Measurements from ENCODE around the gene CSAD. TPM values are rescaled to one million over a fixed set of nuclear protein-coding genes. Genes with fewer than 3 reads are reported as not detected.

Gene CSAD
- total RNA-seq, 1 donor from 2014 or later: 24.3 TPM

DNA sequence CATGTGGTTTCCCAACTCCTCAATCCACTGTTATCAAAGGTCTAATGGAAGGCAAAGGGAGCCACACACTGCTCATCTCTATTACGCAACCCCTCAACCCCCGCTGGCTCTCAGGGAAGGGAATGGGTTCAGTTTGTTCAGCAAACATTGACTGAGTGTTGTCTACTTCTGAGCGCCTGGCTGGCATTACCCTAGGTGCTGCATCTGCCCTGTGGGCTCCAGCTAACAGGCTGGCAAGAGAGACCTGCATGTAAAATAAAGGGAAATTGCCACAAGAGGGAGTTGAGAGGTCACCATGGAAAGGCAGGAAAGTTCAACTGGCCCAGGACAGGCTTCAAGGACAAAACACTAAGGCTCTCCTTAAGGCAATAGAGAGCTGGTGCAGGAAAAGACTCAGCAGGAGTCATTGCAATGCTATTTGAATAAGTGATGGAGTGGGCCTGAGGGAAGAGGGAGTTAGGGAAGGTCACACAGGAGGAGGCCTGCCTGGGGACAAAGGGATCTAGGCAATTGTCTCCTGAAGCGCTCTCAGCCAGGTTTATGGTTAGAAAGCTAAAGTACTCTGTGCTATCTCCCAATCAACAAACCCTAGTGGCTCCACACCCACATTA is 5.7 kb downstream of the CSAD start:
- peaks cover 8% of the 10 kb centered on the region for H3K36me3 Mint-ChIP-seq (ENCODE audit: low read depth)
- no peak overlapping the region for H3K27ac Mint-ChIP-seq (ENCODE audit: unreplicated experiment)
- DNase-seq (ENCODE audit: low spot score): peak; percentile 37
- TF ChIP-seq, protein P1, sequence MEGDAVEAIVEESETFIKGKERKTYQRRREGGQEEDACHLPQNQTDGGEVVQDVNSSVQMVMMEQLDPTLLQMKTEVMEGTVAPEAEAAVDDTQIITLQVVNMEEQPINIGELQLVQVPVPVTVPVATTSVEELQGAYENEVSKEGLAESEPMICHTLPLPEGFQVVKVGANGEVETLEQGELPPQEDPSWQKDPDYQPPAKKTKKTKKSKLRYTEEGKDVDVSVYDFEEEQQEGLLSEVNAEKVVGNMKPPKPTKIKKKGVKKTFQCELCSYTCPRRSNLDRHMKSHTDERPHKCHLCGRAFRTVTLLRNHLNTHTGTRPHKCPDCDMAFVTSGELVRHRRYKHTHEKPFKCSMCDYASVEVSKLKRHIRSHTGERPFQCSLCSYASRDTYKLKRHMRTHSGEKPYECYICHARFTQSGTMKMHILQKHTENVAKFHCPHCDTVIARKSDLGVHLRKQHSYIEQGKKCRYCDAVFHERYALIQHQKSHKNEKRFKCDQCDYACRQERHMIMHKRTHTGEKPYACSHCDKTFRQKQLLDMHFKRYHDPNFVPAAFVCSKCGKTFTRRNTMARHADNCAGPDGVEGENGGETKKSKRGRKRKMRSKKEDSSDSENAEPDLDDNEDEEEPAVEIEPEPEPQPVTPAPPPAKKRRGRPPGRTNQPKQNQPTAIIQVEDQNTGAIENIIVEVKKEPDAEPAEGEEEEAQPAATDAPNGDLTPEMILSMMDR (IDR thresholded peaks at IDR 0.05): peak; percentile 47
- peaks cover 27% of the 10 kb centered on the region for H3K4me1 Mint-ChIP-seq (ENCODE audit: low read depth)
- H3K27me3 Mint-ChIP-seq (ENCODE audit: low read depth): no peaks in the 10 kb centered on the region
- H3K9me3 Mint-ChIP-seq (ENCODE audit: low read depth): no peaks in the 10 kb centered on the region
- H3K4me3 Mint-ChIP-seq (ENCODE audit: unreplicated experiment): no peak overlapping the region

DNA sequence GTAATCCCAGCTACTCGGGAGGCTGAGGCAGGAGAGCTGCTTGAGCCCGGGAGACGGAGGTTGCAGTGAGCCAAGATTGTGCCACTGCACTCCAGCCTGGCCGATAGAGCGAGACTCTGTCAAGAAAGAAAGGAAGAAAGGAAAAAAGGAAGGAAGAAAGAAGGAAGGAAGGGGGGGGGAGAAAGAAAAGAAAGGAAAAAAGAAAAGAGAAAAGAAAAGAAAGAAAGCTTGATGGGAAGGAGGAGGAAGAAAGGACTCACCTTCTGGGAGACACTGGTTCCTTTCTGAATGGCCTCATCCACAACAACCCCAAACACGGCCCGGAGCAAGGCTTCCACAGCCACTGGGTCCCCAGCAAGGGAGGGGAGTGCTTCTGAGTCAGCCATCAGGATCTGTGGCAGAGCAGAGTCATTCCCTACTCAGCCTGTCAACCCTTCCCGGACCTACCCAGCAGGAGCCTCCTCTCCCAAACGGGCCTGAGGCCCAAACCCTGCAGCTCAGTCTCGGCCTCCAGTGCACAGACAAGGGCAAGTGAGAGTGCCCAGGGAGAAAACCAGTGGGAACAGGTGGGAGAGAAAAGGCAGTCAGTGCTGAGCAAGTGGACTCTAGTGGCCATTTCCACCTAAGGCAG is 7.5 kb downstream of the CSAD start:
- TF ChIP-seq, protein P1 (IDR thresholded peaks at IDR 0.05): no peak
- H3K27me3 Mint-ChIP-seq (ENCODE audit: low read depth): no peaks in the 10 kb centered on the region
- peak; percentile 54 for DNase-seq (ENCODE audit: low spot score)
- peaks cover 12% of the 10 kb centered on the region for H3K36me3 Mint-ChIP-seq (ENCODE audit: low read depth)
- H3K4me3 Mint-ChIP-seq (ENCODE audit: unreplicated experiment): no peak overlapping the region
- no peak overlapping the region for H3K27ac Mint-ChIP-seq (ENCODE audit: unreplicated experiment)
- no peaks in the 10 kb centered on the region for H3K9me3 Mint-ChIP-seq (ENCODE audit: low read depth)
- H3K4me1 Mint-ChIP-seq (ENCODE audit: low read depth): peaks cover 15% of the 10 kb centered on the region

DNA sequence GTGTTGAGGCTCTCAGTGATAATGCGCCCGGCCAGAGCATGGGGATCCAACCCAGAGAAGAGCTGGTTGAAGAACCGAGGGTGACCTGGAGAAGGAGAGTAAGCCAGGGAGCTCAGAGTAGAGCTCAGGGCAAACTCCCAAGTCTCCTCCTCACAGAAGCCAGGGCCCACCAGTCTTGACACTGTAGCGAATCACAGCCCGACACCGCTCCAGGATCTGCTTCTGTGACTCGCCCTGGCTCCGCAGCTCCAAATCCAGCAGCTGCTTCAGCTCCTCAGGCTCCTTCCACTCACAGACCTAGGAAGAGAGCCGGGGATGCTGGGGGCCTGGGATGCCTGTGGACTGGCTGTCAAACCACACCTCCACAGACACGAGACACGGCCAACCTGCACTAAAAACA is 8.4 kb downstream of the CSAD start:
- H3K4me1 Mint-ChIP-seq (ENCODE audit: low read depth): peaks cover 15% of the 10 kb centered on the region
- DNase-seq (ENCODE audit: low spot score): peak; percentile 68
- TF ChIP-seq, protein P1 (IDR thresholded peaks at IDR 0.05): no peak
- H3K27ac Mint-ChIP-seq (ENCODE audit: unreplicated experiment): no peak overlapping the region
- peaks cover 14% of the 10 kb centered on the region for H3K36me3 Mint-ChIP-seq (ENCODE audit: low read depth)
- no peaks in the 10 kb centered on the region for H3K27me3 Mint-ChIP-seq (ENCODE audit: low read depth)
- H3K9me3 Mint-ChIP-seq (ENCODE audit: low read depth): no peaks in the 10 kb centered on the region
- H3K4me3 Mint-ChIP-seq (ENCODE audit: unreplicated experiment): no peak overlapping the region

DNA sequence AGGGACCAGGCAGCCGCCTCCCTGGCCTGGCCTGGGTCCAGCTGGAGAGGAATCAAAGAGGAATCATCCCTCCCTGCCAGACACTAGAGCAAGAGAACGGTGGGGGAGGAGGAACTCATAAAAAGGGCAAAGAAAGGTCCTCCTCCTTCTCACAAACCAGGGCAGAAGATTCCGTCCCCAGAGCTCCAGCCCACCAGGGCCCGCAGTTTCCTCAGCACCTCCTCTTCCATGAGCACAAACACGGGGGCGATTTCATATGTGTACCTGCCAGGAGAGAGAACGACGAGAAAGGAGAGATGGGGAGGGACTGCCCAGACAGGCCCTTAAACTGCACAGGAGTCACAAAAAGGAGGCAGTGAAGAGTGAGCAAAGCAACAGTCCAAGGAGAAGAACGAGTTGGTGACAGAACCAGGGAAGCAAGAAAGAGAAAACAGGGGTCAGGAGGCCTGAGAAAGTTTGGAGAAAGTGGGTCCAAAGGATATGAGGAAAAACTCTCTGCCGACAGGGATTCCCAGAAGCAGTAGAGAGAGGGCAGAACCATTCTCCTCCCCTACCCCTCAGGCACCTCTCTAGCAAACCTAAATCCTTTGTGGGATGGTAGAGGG is 8.9 kb downstream of the CSAD start:
- TF ChIP-seq, protein P1 (IDR thresholded peaks at IDR 0.05): no peak
- DNase-seq (ENCODE audit: low spot score): peak; percentile 39
- H3K27ac Mint-ChIP-seq (ENCODE audit: unreplicated experiment): no peak overlapping the region
- no peak overlapping the region for H3K4me3 Mint-ChIP-seq (ENCODE audit: unreplicated experiment)
- no peaks in the 10 kb centered on the region for H3K27me3 Mint-ChIP-seq (ENCODE audit: low read depth)
- H3K4me1 Mint-ChIP-seq (ENCODE audit: low read depth): peaks cover 15% of the 10 kb centered on the region
- peaks cover 16% of the 10 kb centered on the region for H3K36me3 Mint-ChIP-seq (ENCODE audit: low read depth)
- no peaks in the 10 kb centered on the region for H3K9me3 Mint-ChIP-seq (ENCODE audit: low read depth)

DNA sequence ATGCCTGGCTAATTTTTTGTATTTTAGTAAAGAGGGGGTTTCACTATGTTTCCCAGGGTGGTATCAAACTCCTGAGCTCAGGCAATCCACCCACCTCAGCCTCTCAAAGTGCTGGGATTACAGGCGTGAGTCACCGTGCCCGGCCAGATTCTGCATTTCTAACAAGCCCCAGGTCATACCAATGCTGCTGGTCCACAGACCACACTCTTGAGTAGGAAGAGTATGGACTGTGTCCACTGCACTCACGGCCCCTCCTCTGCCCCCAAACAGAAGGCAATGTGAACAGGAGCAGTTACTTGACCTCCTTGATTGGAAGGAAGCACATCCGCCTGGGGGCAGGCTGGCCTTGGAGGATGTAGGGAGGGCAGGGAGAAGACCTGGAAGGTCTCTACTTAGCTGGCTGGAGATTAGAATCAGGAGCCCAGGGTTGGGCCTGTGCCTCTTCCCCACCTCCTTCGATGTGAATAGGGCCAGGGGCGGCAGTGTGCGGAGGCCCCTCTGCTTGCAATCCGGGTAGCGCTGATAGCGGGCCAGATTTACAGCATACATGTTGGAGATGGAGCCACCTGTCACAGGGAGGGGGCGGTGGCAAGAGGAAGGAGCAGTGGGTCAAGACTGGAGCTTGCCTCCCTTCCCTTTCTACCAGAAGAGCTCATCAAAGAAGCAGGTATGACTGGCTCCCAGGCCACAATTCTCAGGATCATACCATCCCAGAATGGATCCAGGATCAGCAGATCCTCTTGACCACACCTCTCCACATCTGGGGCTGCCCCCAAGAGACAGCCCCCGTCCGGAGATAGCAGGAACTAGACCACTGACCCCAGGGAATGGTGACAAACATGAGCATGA is 9.6 kb downstream of the CSAD start:
- peaks cover 16% of the 10 kb centered on the region for H3K36me3 Mint-ChIP-seq (ENCODE audit: low read depth)
- no peak overlapping the region for H3K27ac Mint-ChIP-seq (ENCODE audit: unreplicated experiment)
- H3K4me3 Mint-ChIP-seq (ENCODE audit: unreplicated experiment): no peak overlapping the region
- DNase-seq (ENCODE audit: low spot score): peak; percentile 53
- H3K4me1 Mint-ChIP-seq (ENCODE audit: low read depth): peaks cover 15% of the 10 kb centered on the region
- TF ChIP-seq, protein P1 (IDR thresholded peaks at IDR 0.05): no peak
- no peaks in the 10 kb centered on the region for H3K9me3 Mint-ChIP-seq (ENCODE audit: low read depth)
- H3K27me3 Mint-ChIP-seq (ENCODE audit: low read depth): no peaks in the 10 kb centered on the region

Data from chondrocyte (in vitro differentiated cells).